ENCODE results near the gene ADRA1B. TPM values are rescaled to one million over a fixed set of nuclear protein-coding genes. Genes with fewer than 3 reads are reported as not detected.

Gene ADRA1B
- total RNA-seq, 1 experiment from 2014 or later: not detected

DNA sequence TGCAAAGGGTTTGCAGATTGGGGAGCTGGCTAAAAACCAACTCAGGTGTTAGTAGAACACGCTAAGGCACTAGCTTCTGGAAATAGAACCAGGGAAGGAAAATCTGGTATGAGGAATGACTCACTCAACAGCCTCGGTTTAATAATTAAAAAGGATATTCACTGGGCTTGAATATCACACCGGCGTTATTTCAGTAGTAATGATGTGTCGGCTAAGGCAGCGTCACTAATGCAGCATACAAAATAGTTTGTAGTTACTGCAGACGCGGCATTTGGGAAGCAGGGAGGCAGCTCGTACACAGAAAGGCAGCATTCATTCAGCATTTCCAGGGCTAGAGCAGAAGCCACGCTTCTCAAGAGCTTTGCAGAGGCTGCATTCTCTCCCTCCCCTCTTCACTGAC is 1.7 kb downstream of the ADRA1B start:
- Histone ChIP-seq H4K20me1 (ENCODE audit: control insufficient read depth, insufficient read depth, insufficient read length) (no peaks in the 10 kb centered on the region), H3K14ac (ENCODE audit: insufficient read depth, low read length) (no peak overlapping the region), H3K4ac (ENCODE audit: low read depth, low read length) (no peak overlapping the region), H3T11ph (ENCODE audit: low read length) (no peak overlapping the region), H3K23me2 (ENCODE audit: insufficient read length, low read depth, low read length, poor library complexity, severe bottlenecking) (peaks cover 5% of the 10 kb centered on the region), H3K18ac (ENCODE audit: insufficient read length, low read depth, low read length) (no peak overlapping the region), H3K27ac (ENCODE audit: insufficient read length, low read depth, low read length) (no peak overlapping the region), H2BK12ac (ENCODE audit: insufficient read length, low read depth, low read length) (no peak overlapping the region), H3K79me2 (ENCODE audit: insufficient read depth, low read length) (no peaks in the 10 kb centered on the region), H3K9me3 (ENCODE audit: control insufficient read depth, low read depth, low read length) (no peaks in the 10 kb centered on the region), H2AK5ac (ENCODE audit: insufficient read length, low read length) (no peak overlapping the region), H3K23ac (ENCODE audit: insufficient read length, low read depth, low read length) (no peak overlapping the region), H2AFZ (ENCODE audit: low read length) (no peak overlapping the region), H3K9ac (ENCODE audit: extremely low read depth, insufficient read length, low read length) (no peak overlapping the region), H2BK5ac (ENCODE audit: insufficient read length, low read length) (no peak overlapping the region), H4K5ac (ENCODE audit: insufficient read length, low read depth, low read length) (no peak overlapping the region), H3K56ac (ENCODE audit: insufficient read length, low read depth, low read length) (no peak overlapping the region), H3K79me1 (ENCODE audit: insufficient read depth, low read depth, low read length, poor library complexity, severe bottlenecking) (no peaks in the 10 kb centered on the region), H2BK120ac (ENCODE audit: low read depth, low read length, poor library complexity, severe bottlenecking) (no peak overlapping the region), H3K4me1 (ENCODE audit: insufficient read depth, low read length) (no peaks in the 10 kb centered on the region), H4K8ac (replicated peaks; ENCODE audit: insufficient read length, low read depth, low read length) (no peak overlapping the region), H2BK20ac (ENCODE audit: low read depth, low read length, poor library complexity, severe bottlenecking) (no peak overlapping the region), H3K4me2 (ENCODE audit: insufficient read depth, insufficient read length, low read length) (no peak overlapping the region), H4K91ac (ENCODE audit: insufficient read length, low read depth, low read length) (no peak overlapping the region), H3K27me3 (ENCODE audit: insufficient read depth, low read length) (peaks cover 10% of the 10 kb centered on the region; the same call in 1 of the 2 replicates), H2BK15ac (ENCODE audit: low read depth, low read length) (no peak overlapping the region)
- Mint-ChIP-seq H3K9me3 (no peaks in the 10 kb centered on the region), H3K36me3 (ENCODE audit: insufficient read depth in 1 of 3, low read depth in 3 of 3) (no peaks in the 10 kb centered on the region), H3K27ac (no peak overlapping the region), H3K4me1 (peaks cover 7 to 8% of the 10 kb centered on the region in 2 experiments), H3K4me3 (no peak overlapping the region), H3K27me3 (ENCODE audit: low read depth) (peaks cover 55% of the 10 kb centered on the region)
- no peak for DNase-seq
- no CpG with 5 or more reads among the region's 10 CpGs for WGBS (ENCODE audit: extremely low coverage, insufficient read length, low lambda C conversion rate)
- TF ChIP-seq, protein P1, sequence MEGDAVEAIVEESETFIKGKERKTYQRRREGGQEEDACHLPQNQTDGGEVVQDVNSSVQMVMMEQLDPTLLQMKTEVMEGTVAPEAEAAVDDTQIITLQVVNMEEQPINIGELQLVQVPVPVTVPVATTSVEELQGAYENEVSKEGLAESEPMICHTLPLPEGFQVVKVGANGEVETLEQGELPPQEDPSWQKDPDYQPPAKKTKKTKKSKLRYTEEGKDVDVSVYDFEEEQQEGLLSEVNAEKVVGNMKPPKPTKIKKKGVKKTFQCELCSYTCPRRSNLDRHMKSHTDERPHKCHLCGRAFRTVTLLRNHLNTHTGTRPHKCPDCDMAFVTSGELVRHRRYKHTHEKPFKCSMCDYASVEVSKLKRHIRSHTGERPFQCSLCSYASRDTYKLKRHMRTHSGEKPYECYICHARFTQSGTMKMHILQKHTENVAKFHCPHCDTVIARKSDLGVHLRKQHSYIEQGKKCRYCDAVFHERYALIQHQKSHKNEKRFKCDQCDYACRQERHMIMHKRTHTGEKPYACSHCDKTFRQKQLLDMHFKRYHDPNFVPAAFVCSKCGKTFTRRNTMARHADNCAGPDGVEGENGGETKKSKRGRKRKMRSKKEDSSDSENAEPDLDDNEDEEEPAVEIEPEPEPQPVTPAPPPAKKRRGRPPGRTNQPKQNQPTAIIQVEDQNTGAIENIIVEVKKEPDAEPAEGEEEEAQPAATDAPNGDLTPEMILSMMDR (conservative IDR thresholded peaks at IDR 0.05): no peak
